OCI-LY7 (cell line): Measurements from ENCODE around the gene BCL2L12.

Experiments used
- CTCF ChIP-seq: fragments of 200-600 bp; sonication (generic); conservative IDR thresholded peaks from 2 replicates; pipeline ENCODE4 v1.5.1; 2014; ENCODE audit warnings: mild to moderate bottlenecking, antibody characterized with exemption, low read length, moderate library complexity, mixed read lengths
- EZH2phosphoT487 ChIP-seq: fragments of 200-600 bp; sonication (generic); IDR thresholded peaks from 2 replicates; pipeline ENCODE4 v1.6.1; 2018; ENCODE audit warnings: low read depth, borderline replicate concordance, mild to moderate bottlenecking, mixed run types, antibody characterized with exemption, low read length, moderate library complexity, mixed read lengths

DNA sequence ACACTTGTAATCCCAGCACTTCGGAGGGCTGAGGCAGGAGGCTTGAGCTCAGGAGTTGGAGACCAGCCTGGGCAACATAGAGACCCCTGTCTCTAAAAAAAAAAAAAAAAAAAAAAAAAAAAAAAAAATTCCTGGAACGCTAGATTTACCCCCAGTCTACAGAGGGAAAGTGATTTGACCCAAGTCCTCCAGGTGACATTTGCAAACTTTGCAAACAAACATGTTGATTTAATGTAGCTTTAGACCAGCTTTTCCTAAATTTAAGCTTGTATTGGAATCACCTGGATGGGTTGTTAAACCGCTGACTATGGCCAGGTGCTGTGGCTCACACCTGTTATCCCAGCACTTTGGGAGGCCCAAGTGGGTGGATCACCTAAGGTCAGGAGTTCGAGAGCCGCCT lies 33.6 kb downstream of the BCL2L12 start:
- TF ChIP-seq CTCF = no peak
- no peak for TF ChIP-seq EZH2phosphoT487
